K562 (cell line): ENCODE measurements around the gene SCAF11. TPM values are rescaled to one million over a fixed set of nuclear protein-coding genes. Genes with fewer than 3 reads are reported as not detected.

Experiments used
- ATAC-seq: fragments of 200-7000 bp; cut with Tn5 transposase; 3 replicates; pipeline ENCODE4 v1.9.1; 2020; ENCODE audit warnings: moderate library complexity
- BruUV-seq: library from RNA; stranded (reverse); fragments of 400-500 nt; replicated peaks from 2 replicates; lab custom pipeline; 2021; lab: Mats Ljungman, UMichigan
- CTCF ChIA-PET: fragments of 300-600 bp; formaldehyde crosslinking; extraction: SDS; loops from one replicate; lab custom pipeline; 2021; ENCODE audit warnings: low intra/inter-chr PET ratio; lab: Yijun Ruan, JAX
- POLR2A ChIA-PET: fragments of 300-600, 350-650 bp; sonication (Branson Sonifier 250); formaldehyde crosslinking; extraction: SDS; loops from one replicate; lab custom pipeline; 2021; ENCODE audit warnings: antibody characterized with exemption, inconsistent platforms; lab: Yijun Ruan, JAX
- DNase-seq, 4 experiments: peaks; one replicate each; pipeline versions ENCODE4 v3.0.0 to v3.0.0-alpha.2; 2011 to 2018; ENCODE audit warnings: low spot score in 3 of 4, mixed read lengths in 3 of 4; ENCODE audit errors: extremely low read depth in 1 of 4
- FAIRE-seq: peaks from 2 replicates; lab custom pipeline; 2011; peaks lifted over from hg19 to GRCh38; lab: Jason Lieb, UNC
- H2AFZ ChIP-seq: 2 replicates; pipeline ENCODE4 v1.6.0; 2011; ENCODE audit warnings: low read depth, low read length, control low read depth, inconsistent platforms
- H3K27ac ChIP-seq: fragments of 200-600 bp; 3 replicates; pipeline ENCODE4 v1.8.0; 2011; ENCODE audit warnings: low read depth, mild to moderate bottlenecking, control low read depth, inconsistent platforms, low read length, moderate library complexity, mixed read lengths; ENCODE audit errors: extremely low read depth
- H3K27me3 ChIP-seq, 2 experiments: fragments of 300-600 bp in 1 of 2; 2 replicates in 1 of 2; 3 replicates in 1 of 2; pipeline versions ENCODE4 v1.6.0 to v1.8.0; 2011; ENCODE audit warnings: inconsistent platforms in 2 of 2, low read length in 2 of 2, mild to moderate bottlenecking in 1 of 2, mixed read lengths in 1 of 2, moderate library complexity in 1 of 2; ENCODE audit not compliant: control insufficient read depth in 2 of 2, insufficient read depth in 2 of 2
- H3K36me3 ChIP-seq: fragments of 300-600 bp; 3 replicates; pipeline ENCODE4 v1.8.0; 2011; ENCODE audit warnings: mild to moderate bottlenecking, low read length, inconsistent platforms; ENCODE audit not compliant: control insufficient read depth, insufficient read depth
- H3K4me1 ChIP-seq, 2 experiments: fragments of 200-600 bp in 1 of 2; replicated peaks in 1 of 2; 2 replicates in 1 of 2; 3 replicates in 1 of 2; pipeline versions ENCODE4 v1.5.1 to v1.8.0; 2011; ENCODE audit warnings: inconsistent platforms in 2 of 2, low read length in 2 of 2, mild to moderate bottlenecking in 1 of 2, mixed read lengths in 1 of 2, moderate library complexity in 1 of 2; ENCODE audit not compliant: control insufficient read depth in 2 of 2, insufficient read depth in 2 of 2
- H3K4me2 ChIP-seq: 2 replicates; pipeline ENCODE4 v1.6.1; 2011; ENCODE audit warnings: low read length, control low read depth, inconsistent platforms, mixed read lengths; ENCODE audit not compliant: insufficient read depth
- H3K4me3 ChIP-seq: fragments of 200-600 bp; sonication (generic), shearing (Covaris generic); 2 replicates; pipeline ENCODE4 v1.5.1; 2016; ENCODE audit warnings: control low read depth, inconsistent platforms
- H3K79me2 ChIP-seq: fragments of 200-600 bp; 3 replicates; pipeline ENCODE4 v1.8.0; 2011; ENCODE audit warnings: low read length, inconsistent platforms; ENCODE audit not compliant: control insufficient read depth, insufficient read depth
- H3K9ac ChIP-seq, 2 experiments: 2 replicates each; pipeline versions ENCODE4 v1.6.0 to v1.6.1; 2011; ENCODE audit warnings: low read depth in 2 of 2, low read length in 2 of 2, control low read depth in 1 of 2, inconsistent platforms in 1 of 2, mild to moderate bottlenecking in 1 of 2, mixed read lengths in 1 of 2; ENCODE audit not compliant: insufficient read depth in 1 of 2
- H3K9me1 ChIP-seq: one replicate; pipeline ENCODE4 v1.6.0; 2011; ENCODE audit warnings: inconsistent platforms, mild to moderate bottlenecking, low read length, moderate library complexity; ENCODE audit not compliant: control insufficient read depth, insufficient read depth
- H3K9me3 ChIP-seq: replicated peaks from 2 replicates; pipeline ENCODE4 v1.5.1; 2011; ENCODE audit warnings: low read depth, low read length, inconsistent platforms; ENCODE audit not compliant: control insufficient read depth, insufficient read depth
- H4K20me1 ChIP-seq: replicated peaks from 2 replicates; pipeline ENCODE4 v1.6.1; 2011; ENCODE audit warnings: low read length, inconsistent platforms, mixed read lengths; ENCODE audit not compliant: control insufficient read depth, insufficient read depth
- CBX1 ChIP-seq: sonication (generic); IDR thresholded peaks from 2 replicates; pipeline ENCODE4 v1.6.1; 2016; ENCODE audit warnings: antibody characterized with exemption, low read depth, mild to moderate bottlenecking
- ILK ChIP-seq: fragments of 450-650 bp; IDR thresholded peaks from 2 replicates; pipeline ENCODE4 v1.6.1; 2016; ENCODE audit warnings: missing genetic modification characterization, low read depth, mild to moderate bottlenecking, missing compliant biosample characterization, moderate library complexity, borderline replicate concordance
- KDM1A ChIP-seq, 2 experiments: fragments of 450-650 bp; IDR thresholded peaks; 2 replicates each; pipeline ENCODE4 v1.6.1; 2016; ENCODE audit warnings: mild to moderate bottlenecking in 2 of 2
- NELFE ChIP-seq: IDR thresholded peaks from 2 replicates; pipeline ENCODE4 v1.6.1; 2011; ENCODE audit warnings: mild to moderate bottlenecking; ENCODE audit not compliant: insufficient read depth, insufficient read length
- NR2C1 ChIP-seq, 2 experiments: fragments of 450-650 bp; IDR thresholded peaks; 2 replicates each; pipeline ENCODE4 v1.6.1; 2017; ENCODE audit warnings: mild to moderate bottlenecking in 2 of 2, antibody characterized with exemption in 1 of 2, inconsistent platforms in 1 of 2, missing compliant biosample characterization in 1 of 2, missing genetic modification characterization in 1 of 2
- ZFP91 ChIP-seq: sonication (generic); formaldehyde crosslinking; IDR thresholded peaks from 2 replicates; pipeline ENCODE4 v1.8.0; 2022; ENCODE audit warnings: mild to moderate bottlenecking, missing genetic modification reagents
- ZNF134 ChIP-seq: fragments of 250-450 bp; sonication (Bioruptor Pico); conservative IDR thresholded peaks from 2 replicates; pipeline ENCODE4 v1.4.0; 2020
- ZNF395 ChIP-seq: fragments of 200-800 bp; sonication (Bioruptor generic); IDR thresholded peaks from 2 replicates; pipeline ENCODE4 v1.6.1; 2017; ENCODE audit warnings: missing genetic modification characterization, missing compliant biosample characterization
- ZNF785 ChIP-seq: fragments of 250-450 bp; sonication (Bioruptor Pico); IDR thresholded peaks from 2 replicates; pipeline ENCODE4 v1.4.0; 2020; ENCODE audit warnings: mild to moderate bottlenecking
- ZSCAN32 ChIP-seq: fragments of 450-650 bp; formaldehyde crosslinking; IDR thresholded peaks from 2 replicates; pipeline ENCODE4 v1.4.0; 2020; ENCODE audit warnings: mild to moderate bottlenecking, moderate library complexity
- WGBS: fragments of 100-300 bp; shearing (Covaris generic); methylation state at CpG from one replicate; pipeline ENCODE4 v1.1.6; 2016; ENCODE audit warnings: low coverage, mixed read lengths; ENCODE audit not compliant: insufficient coverage; ENCODE audit errors: missing lambda C conversion rate; 5-methylcytosine and 5-hydroxymethylcytosine counted together
- in situ Hi-C: fragments of 300-500 bp; cut with MboI; formaldehyde crosslinking; loops from 4 replicates; pipeline ENCODE4 v1.15.0; 2018; ENCODE audit warnings: inconsistent platforms, mixed read lengths
- intact Hi-C: fragments of 100-400 bp; cut with micrococcal nuclease; formaldehyde crosslinking; loops from 2 replicates; pipeline ENCODE4 v1.14.2; 2022
- polyA plus RNA-seq, 8 experiments: library from polyadenylated mRNA; depleted of rRNA in 4 of 8; stranded (reverse) in 5 of 8; unstranded in 3 of 8; fragments of >200 nt; fragmentation: Nextera tagmentation in 2 of 8; fragmentation: Illumina TruSeq in 1 of 8; extraction: Ambion mirVana in 2 of 8; extraction: Trizol in 1 of 8; gene quantifications; 2 replicates each; pipeline versions ENCODE4 v1.2.1 to v1.2.3, GENCODE V29; 2011 to 2014; ENCODE audit warnings: inconsistent platforms in 1 of 8, missing spikeins in 1 of 8
- total RNA-seq, 7 experiments: library from RNA; depleted of rRNA in 6 of 7; stranded (reverse); fragments of >200 nt in 6 of 7; fragmentation: Illumina TruSeq in 2 of 7; extraction: Trizol in 2 of 7; gene quantifications; 2 replicates each; pipeline versions ENCODE4 v1.2.1 to v1.2.3, GENCODE V29; 2011 to 2021; ENCODE audit warnings: low replicate concordance in 1 of 7
- TF ChIP-seq, protein P1 (sequence below): fragments of 250-450 bp; sonication (Bioruptor Pico); IDR thresholded peaks from 2 replicates; pipeline ENCODE4 v1.8.0; 2021; ENCODE audit warnings: moderate library complexity, mild to moderate bottlenecking, inconsistent platforms
- TF ChIP-seq, protein P2 (sequence below), 2 experiments: fragments of 450-650 bp in 1 of 2; sonication (generic) in 1 of 2; formaldehyde crosslinking in 1 of 2; IDR thresholded peaks in 1 of 2; conservative IDR thresholded peaks in 1 of 2; 2 replicates each; pipeline versions ENCODE4 v1.6.1 to v1.8.1; 2016 to 2023; ENCODE audit warnings: mild to moderate bottlenecking in 2 of 2, moderate library complexity in 2 of 2, inconsistent platforms in 1 of 2, missing genetic modification reagents in 1 of 2
- TF ChIP-seq, protein P3 (sequence below): fragments of 250-450 bp; sonication (Bioruptor Pico); IDR thresholded peaks from 2 replicates; pipeline ENCODE4 v1.6.1; 2021; ENCODE audit warnings: mild to moderate bottlenecking

The SCAF11 gene
- total and polyA plus RNA-seq, 9 of the 15 experiments (the other 6 are each of a cell fraction or from before 2014, with no cell fraction given), result 30.4 to 119 (median 80.0) TPM

DNA sequence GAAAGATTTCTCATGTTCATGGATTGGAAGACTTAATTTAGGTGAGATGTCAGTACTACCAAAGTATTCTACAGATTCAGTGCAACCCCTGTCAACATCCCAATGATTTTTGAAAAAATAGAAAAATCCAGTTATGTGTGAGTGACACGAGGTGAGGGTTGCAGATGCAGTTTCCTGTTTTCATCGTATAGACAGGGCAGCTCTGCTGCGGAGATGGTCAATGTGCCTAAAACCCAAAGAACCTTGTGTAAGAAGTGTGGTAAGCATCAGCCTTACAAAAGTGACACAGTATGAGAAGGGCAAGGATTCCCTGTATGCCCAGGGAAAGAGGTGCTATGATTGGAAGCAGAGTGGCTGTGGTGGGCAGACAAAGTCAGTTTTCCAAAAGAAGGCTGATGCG is 94.4 kb downstream of the SCAF11 start:
- WGBS, result 95% methylated on average over 4 of the region's 4 CpGs
- no peak for DNase-seq
- Histone ChIP-seq H3K9ac (no peak overlapping the region), H3K36me3 (peaks cover 59% of the 10 kb centered on the region)
- TF ChIP-seq KDM1A (IDR thresholded peaks at IDR 0.05) (no peak), ILK (no peak), NR2C1 (IDR thresholded peaks at IDR 0.05) (no peak), NR2C1 (tag; IDR thresholded peaks at IDR 0.05) (no peak), ZNF395 (no peak), ZFP91 (CRISPR knock-in tag) (no peak), ZNF785 (no peak), NELFE (no peak), CBX1 (no peak), ZNF134 (CRISPR knock-in tag) (no peak), ZSCAN32 (CRISPR knock-in tag) (no peak)
- TF ChIP-seq, protein P1, sequence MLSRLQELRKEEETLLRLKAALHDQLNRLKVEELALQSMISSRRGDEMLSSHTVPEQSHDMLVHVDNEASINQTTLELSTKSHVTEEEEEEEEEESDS (CRISPR knock-in tag), result no peak
- TF ChIP-seq, protein P2, sequence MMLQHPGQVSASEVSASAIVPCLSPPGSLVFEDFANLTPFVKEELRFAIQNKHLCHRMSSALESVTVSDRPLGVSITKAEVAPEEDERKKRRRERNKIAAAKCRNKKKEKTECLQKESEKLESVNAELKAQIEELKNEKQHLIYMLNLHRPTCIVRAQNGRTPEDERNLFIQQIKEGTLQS (IDR thresholded peaks at IDR 0.05), result no peak
- TF ChIP-seq, protein P2 (CRISPR knock-in tag; conservative IDR thresholded peaks at IDR 0.05), result no peak
- TF ChIP-seq, protein P3, sequence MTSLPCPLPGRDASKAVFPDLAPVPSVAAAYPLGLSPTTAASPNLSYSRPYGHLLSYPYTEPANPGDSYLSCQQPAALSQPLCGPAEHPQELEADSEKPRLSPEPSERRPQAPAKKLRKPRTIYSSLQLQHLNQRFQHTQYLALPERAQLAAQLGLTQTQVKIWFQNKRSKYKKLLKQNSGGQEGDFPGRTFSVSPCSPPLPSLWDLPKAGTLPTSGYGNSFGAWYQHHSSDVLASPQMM (CRISPR knock-in tag), result no peak
- TF ChIP-seq, all 486 proteins: peak for 0
- in situ Hi-C loops (no loop called here), intact Hi-C loops (no loop called here)
- Histone ChIP-seq H3K4me1 (no peaks in the 10 kb centered on the region), H3K4me3 (no peak overlapping the region), H3K9me3 (no peaks in the 10 kb centered on the region), H3K27ac (no peak overlapping the region), H3K27me3 (no peaks in the 10 kb centered on the region), H3K4me2 (no peak overlapping the region), H2AFZ (no peak overlapping the region), H3K9me1 (no peaks in the 10 kb centered on the region), H4K20me1 (no peaks in the 10 kb centered on the region), H3K79me2 (no peaks in the 10 kb centered on the region)
- CTCF ChIA-PET, result no interaction called here
- ATAC-seq, result no peak
- no peak for FAIRE-seq
- BruUV-seq, result no TSS peak
- POLR2A ChIA-PET, result no interaction called here
